H7 (cell line): Measurements from ENCODE around the gene CPM. TPM values are rescaled to one million over a fixed set of nuclear protein-coding genes. Genes with fewer than 3 reads are reported as not detected.

Experiments used
- DNase-seq: peaks from one replicate; pipeline ENCODE4 v3.0.0; 2012
- H3K27me3 ChIP-seq: 2 replicates; pipeline ENCODE4 v1.6.0; 2011; ENCODE audit warnings: mild to moderate bottlenecking, low read length; ENCODE audit not compliant: control insufficient read depth, insufficient read depth
- H3K36me3 ChIP-seq: replicated peaks from 2 replicates; pipeline ENCODE4 v1.5.1; 2011; ENCODE audit warnings: low read length; ENCODE audit not compliant: control insufficient read depth, insufficient read depth
- H3K4me3 ChIP-seq: 2 replicates; pipeline ENCODE4 v1.5.1; 2011; ENCODE audit warnings: low read depth, mild to moderate bottlenecking, control low read depth, low read length, moderate library complexity; ENCODE audit not compliant: insufficient read depth
- total RNA-seq: library from RNA; depleted of rRNA; stranded (reverse); fragments of >200 nt; shearing (Covaris generic); gene quantifications from 2 replicates; pipeline ENCODE4 v1.2.3, GENCODE V29; 2014

The CPM gene
- total RNA-seq, 1 experiment from 2014 or later = 0.28 TPM

DNA sequence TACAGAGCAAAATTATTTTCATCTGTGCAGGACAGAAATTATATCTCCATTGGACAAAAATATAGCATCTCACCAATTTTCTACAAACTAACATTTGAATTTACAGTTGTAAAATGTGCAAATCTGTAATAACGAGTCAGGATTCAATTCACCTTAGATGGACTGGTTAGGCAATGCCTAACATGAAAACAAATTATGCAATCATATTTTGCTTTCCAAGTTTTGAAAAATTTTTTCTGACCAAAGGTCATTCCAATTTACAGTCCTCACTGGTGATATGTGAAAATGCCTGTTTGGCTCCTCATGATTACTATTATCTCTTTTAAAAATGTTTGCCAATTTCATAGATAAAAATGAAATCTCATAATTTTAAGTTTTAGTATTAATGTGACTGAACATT, 6.5 kb upstream of the CPM start:
- Histone ChIP-seq H3K36me3 (no peaks in the 10 kb centered on the region), H3K4me3 (no peak overlapping the region), H3K27me3 (peaks cover 1% of the 10 kb centered on the region; the same call in 1 of the 2 replicates)
- DNase-seq = no peak

- DNase-seq = no peak
- no peaks in the 10 kb centered on the region for H3K36me3 ChIP-seq
- H3K27me3 ChIP-seq = peaks cover 28% of the 10 kb centered on the region
- H3K4me3 ChIP-seq = no peak overlapping the region
Measured at GRCh38 chr12:68934392-68934791, 1.4 kb upstream of the CPM start.

- Histone ChIP-seq H3K36me3 (no peaks in the 10 kb centered on the region), H3K4me3 (peak overlapping the region; percentile 60), H3K27me3 (peaks cover 28% of the 10 kb centered on the region)
- DNase-seq = no peak
Measured at GRCh38 chr12:68932128-68932960, 627 bp downstream of the CPM start.

- DNase-seq = no peak
- Histone ChIP-seq H3K36me3 (no peaks in the 10 kb centered on the region), H3K4me3 (no peak overlapping the region), H3K27me3 (peaks cover 28% of the 10 kb centered on the region)
Measured at GRCh38 chr12:68930178-68930577, 2.8 kb downstream of the CPM start.

DNA sequence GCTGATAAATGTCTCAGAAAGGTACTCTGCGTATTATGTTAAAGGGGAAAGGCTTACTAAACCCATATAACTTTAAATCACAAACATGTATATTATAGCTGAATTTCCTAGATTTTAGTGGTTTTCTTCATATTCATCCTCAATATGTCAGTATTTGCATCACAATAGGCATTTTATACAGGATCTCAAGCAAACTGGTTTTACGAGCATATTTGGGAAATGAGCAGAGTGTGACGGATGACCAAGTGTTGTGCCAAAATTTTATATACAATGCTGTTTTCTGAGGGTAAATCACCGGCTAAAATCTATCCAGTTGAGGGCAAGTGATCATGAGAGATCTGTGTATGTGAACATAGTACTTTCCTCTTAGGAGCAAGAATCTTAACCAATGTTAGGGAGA, 8.4 kb downstream of the CPM start:
- DNase-seq = no peak
- H3K27me3 ChIP-seq = no peaks in the 10 kb centered on the region
- H3K36me3 ChIP-seq = no peaks in the 10 kb centered on the region
- H3K4me3 ChIP-seq = no peak overlapping the region

DNA sequence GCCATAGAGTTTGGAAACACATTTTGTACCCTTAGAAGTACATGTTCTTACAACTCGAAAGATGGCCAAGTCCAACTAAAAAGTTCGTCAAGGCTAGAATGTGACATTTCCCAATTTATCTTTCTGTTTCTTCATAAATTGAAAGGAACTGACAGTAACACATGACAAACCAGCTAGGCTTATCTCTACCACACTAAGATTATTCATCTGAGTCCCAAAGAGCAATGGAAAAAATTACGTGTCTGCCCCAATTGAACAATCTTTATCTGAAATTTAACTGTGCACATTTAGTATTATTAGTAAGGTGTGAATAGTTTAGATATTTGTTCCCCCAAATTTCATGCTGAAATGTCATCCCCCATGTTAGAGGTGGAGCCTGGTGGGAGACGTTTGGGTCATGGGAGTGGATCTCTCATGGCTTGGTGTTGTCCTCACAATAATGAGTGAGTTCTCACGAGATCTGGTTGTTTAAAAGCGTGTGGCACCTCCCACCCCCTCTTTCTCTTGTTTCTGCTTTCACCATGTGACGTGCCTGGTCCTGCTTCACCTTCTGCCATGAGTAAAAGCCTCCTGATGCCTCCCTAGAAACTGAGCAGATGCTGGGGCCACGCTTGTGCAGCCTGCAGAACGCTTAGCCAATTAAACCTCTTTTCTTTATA, 13.3 kb downstream of the CPM start:
- Histone ChIP-seq H3K4me3 (no peak overlapping the region), H3K36me3 (no peaks in the 10 kb centered on the region), H3K27me3 (no peaks in the 10 kb centered on the region)
- DNase-seq = no peak

- Histone ChIP-seq H3K36me3 (no peaks in the 10 kb centered on the region), H3K4me3 (no peak overlapping the region), H3K27me3 (no peaks in the 10 kb centered on the region)
- DNase-seq = no peak
Measured at GRCh38 chr12:68918960-68919359, 14.0 kb downstream of the CPM start.

GRCh38 chr12:68915055-68915454, 17.9 kb downstream of the CPM start:
- H3K4me3 ChIP-seq = no peak overlapping the region
- no peaks in the 10 kb centered on the region for H3K27me3 ChIP-seq
- DNase-seq = no peak
- no peaks in the 10 kb centered on the region for H3K36me3 ChIP-seq

GRCh38 chr12:68913682-68914081, 19.3 kb downstream of the CPM start:
- H3K27me3 ChIP-seq = no peaks in the 10 kb centered on the region
- H3K36me3 ChIP-seq = no peaks in the 10 kb centered on the region
- DNase-seq = no peak
- H3K4me3 ChIP-seq = no peak overlapping the region

GRCh38 chr12:68912916-68913315, 20.1 kb downstream of the CPM start:
- DNase-seq = no peak
- Histone ChIP-seq H3K27me3 (no peaks in the 10 kb centered on the region), H3K36me3 (no peaks in the 10 kb centered on the region), H3K4me3 (no peak overlapping the region)

GRCh38 chr12:68911197-68911718, 21.7 kb downstream of the CPM start:
- H3K36me3 ChIP-seq = no peaks in the 10 kb centered on the region
- no peak for DNase-seq
- H3K4me3 ChIP-seq = no peak overlapping the region
- no peaks in the 10 kb centered on the region for H3K27me3 ChIP-seq

DNA sequence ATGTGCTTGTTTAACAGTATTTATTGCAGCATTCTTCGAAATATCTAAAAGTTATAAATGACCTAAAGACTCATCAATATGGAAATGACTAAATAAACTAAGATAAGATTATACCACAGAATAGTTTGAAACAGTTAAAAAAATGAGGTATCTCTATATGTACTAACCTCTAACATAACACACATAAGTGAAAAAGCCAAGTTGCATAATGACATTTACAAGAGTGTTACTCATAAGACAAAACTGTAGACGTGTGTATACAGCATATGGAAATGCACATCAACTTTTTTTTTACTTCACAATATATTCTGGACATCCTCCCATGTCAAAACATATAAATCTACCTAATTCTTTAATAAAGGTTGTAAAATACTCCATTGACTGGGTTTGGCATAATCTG, 22.8 kb downstream of the CPM start:
- no peaks in the 10 kb centered on the region for H3K36me3 ChIP-seq
- H3K27me3 ChIP-seq = no peaks in the 10 kb centered on the region
- DNase-seq = no peak
- H3K4me3 ChIP-seq = no peak overlapping the region

- H3K36me3 ChIP-seq = no peaks in the 10 kb centered on the region
- no peaks in the 10 kb centered on the region for H3K27me3 ChIP-seq
- no peak for DNase-seq
- H3K4me3 ChIP-seq = no peak overlapping the region
Measured at GRCh38 chr12:68908076-68908475, 24.9 kb downstream of the CPM start.

GRCh38 chr12:68905733-68906132, 27.2 kb downstream of the CPM start:
- H3K4me3 ChIP-seq = no peak overlapping the region
- no peak for DNase-seq
- no peaks in the 10 kb centered on the region for H3K27me3 ChIP-seq
- no peaks in the 10 kb centered on the region for H3K36me3 ChIP-seq

GRCh38 chr12:68904351-68904962, 28.5 kb downstream of the CPM start:
- Histone ChIP-seq H3K36me3 (no peaks in the 10 kb centered on the region), H3K4me3 (no peak overlapping the region), H3K27me3 (no peaks in the 10 kb centered on the region)
- no peak for DNase-seq
